ENCODE measurements around the gene SPATA16.

GRCh38 chr3:172913911-172914655 is 227.0 kb downstream of the SPATA16 start:
- no peak for TF ChIP-seq CTCF (IDR thresholded peaks at IDR 0.05)
- no peak for TF ChIP-seq POLR2A (IDR thresholded peaks at IDR 0.05)

Data from testis (tissue), 2 donors.